CD4-positive, alpha-beta T cell treated with Interleukin-12 subunit alpha and Interleukin-12 subunit beta, for 1 hour (primary cell): ENCODE measurements around the gene RNF207.
A peak's percentile ranks its signal among the peaks of the same experiment; 100 is the strongest.

Source experiments
- DNase-seq: peaks from one replicate; pipeline ENCODE4 v3.0.0-alpha.2; 2020

RNF207 gene

DNA sequence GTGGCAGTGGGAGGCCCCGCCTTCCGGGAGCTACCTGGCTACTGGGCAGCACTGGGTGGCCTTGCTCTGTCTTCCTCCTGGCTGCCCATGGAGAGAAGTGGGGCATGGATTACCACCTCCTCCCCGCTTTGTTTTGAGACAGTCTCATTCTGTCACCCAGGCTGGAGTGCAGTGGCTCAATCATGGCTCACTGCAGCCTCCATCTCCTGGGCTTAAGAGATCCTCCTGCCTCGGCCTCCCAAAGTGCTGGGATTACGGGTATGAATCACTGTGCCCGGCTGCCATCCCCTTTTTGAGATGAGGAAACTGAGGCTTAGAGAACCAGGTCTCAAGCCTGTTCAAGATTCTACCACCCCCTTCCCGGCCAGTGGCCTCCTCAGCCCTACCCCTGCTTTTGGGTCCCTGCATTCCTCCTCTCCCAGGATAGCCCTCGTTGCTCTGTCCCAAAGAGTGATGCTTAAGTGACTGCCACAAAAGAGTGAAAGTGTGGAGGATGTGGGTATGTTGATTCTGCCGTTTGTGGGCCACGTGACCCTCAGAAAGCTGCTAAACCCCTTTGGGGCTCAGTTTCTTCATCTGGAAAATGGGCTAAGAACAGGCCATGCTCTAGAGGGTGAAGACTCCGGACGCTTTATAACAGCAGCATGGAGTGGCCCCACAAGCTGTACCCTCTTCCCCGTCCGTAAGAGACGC lies 45.9 kb downstream of the RNF207 start:
- no peak for DNase-seq

DNA sequence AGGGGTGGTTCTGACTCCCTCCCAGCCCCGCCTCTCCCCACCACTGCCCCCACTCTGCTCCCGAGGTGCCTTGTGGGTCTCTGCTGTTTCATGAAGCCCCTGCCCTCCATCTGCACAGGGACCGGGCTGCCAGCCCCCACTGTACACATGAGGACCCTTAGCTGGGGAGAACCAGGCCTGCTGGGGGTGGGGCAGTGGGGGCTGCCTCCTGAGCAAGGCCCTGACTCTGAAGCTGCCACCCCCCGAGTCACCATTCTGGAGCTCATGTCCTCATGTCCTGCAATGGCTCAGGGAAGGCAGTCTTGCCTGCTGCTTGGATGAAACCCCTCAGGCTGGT lies 46.4 kb downstream of the RNF207 start:
- DNase-seq, result no peak

DNA sequence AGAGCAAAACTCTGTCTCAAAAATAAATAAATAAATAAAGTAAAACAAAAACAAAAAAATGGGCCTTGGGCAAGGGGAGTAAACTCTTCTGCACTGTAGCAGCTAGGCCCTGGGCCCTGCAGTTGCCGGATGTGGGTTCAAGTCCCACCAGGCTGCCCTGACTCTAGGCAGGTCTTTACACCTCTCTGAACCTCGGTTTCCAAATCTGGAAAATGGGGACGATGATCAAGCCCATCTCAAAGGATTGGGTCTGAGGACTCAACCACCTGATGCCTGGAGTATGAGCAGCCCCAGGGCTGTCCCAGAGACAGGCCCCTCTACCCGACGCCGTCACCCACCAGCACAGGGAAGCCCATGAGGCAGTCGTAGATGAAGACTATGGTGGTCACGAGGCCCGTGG lies 47.5 kb downstream of the RNF207 start:
- no peak for DNase-seq

DNA sequence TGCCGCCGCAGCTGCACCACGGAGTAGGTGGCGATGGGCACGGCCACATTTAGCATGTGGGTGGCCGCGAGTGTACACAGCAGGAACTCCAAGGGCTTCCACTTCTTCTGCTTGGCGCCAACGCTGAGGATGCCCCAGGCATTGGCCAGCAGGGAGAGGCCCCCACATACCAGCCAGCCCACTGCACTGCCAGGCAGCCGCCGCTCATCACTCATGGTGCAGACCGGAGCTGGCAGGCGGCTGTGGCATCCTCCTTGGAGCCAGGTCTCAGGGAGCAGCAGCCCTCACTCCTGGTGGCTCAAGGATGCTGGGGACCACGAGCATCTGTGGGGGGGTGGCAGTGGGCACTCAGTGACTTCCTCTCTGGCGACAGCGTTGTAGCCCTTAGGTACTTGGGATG lies 48.8 kb downstream of the RNF207 start:
- no peak for DNase-seq

DNA sequence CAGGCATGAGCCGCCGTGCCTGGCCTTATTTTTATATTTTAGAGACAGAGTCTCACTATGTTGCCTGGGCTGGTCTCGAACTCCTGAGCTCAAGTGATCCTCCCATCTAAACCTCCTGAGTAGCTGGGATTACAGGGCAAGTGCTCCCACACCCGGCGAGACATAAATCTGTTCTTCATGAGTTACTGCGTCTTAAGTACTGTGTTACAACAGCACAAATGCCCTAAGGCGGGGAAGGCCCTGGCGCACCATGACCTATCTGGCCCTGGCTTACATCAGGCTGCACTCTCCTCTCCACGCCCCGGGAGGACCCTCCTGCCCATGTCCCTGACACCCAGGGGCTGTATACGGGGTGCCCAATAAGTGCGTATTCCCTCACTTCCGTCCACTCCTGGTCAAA lies 50.7 kb downstream of the RNF207 start:
- no peak for DNase-seq

DNA sequence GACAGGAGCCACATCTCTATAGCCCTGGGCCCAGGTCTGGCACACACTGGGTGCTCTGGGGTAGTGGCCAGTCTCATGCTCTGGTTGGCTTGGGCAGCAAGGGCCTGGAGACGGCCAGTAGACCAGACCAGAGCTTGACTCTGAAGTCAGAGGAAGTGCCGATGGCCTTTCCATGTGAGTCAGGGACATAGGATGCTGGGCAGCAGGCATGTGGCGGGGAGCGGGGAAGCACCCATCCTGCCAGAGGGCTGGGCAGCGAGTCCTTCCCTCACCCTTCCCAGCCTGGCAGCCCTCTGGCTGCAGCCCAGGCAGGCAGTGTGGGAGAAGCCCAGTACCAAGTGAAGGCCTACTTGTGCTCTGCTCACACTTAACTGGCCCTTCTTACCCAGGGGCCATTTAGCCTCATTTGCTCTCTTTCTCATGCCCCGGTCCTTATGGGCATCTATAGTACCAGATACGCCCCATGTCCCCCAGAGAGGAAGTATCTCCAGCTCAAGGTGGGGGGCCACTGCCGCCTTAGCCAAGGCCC lies 51.7 kb downstream of the RNF207 start:
- no peak for DNase-seq

DNA sequence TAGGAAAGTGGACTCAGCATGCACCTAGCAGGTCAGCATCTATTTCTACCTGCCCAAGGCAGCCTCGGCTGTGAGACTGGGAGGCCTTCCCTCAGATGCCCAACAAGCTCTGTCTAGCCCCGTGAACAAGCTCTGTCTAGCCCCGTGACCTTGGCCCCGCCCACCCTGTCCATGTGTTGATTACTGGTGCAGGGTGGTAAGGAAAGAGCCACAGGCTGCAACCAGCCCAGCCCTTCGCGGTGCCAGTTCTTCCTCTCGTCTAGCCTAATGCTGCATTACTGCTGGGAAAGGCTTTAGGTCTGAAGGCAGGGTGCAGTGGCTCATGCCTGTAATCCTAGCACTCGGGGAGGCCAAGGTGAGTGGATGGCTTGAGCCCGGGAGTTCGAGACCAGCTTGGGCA lies 52.8 kb downstream of the RNF207 start:
- DNase-seq, result no peak

DNA sequence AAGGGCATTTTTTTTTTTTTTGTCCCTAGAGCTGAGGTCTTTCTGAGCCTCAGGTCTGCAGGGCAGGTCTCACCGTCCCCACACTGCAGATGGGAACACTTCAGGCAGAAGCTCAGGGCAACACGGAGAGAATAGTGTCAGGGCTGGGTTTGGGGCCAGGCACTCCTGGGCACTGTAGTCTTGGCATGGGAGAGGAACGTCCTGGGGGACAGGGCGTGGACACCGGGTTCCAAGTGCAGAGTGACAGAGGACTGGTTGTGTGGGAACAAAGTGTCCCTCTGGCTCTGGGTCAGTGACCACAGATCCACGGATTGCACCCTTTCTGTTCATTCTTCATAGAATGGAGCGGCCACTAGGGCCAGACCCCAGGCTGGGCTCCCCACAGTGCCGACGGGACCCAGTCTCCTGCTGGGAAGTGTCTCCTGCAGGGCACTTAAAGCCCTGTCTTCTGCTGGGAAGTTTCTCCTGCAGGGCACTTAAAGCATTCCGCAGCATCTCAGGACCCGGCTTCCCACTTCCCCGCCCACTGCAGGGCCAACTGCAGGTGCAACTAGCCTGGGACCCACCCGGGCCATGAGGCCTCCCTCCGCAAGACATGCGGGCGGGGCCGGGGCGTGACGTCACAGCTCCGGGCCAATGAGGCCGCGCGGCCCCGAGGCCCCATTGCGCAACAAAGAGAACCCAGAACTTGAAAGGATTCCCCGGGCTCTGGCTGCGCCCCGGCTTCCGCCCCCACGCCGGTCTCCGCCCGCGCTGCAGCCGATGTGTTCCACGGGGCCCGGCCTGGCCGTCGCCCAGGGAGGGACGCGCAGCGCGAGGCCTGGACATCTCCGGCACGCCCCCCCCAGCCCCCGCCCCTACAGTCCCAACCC lies 53.8 kb downstream of the RNF207 start:
- peak; percentile 84 for DNase-seq

DNA sequence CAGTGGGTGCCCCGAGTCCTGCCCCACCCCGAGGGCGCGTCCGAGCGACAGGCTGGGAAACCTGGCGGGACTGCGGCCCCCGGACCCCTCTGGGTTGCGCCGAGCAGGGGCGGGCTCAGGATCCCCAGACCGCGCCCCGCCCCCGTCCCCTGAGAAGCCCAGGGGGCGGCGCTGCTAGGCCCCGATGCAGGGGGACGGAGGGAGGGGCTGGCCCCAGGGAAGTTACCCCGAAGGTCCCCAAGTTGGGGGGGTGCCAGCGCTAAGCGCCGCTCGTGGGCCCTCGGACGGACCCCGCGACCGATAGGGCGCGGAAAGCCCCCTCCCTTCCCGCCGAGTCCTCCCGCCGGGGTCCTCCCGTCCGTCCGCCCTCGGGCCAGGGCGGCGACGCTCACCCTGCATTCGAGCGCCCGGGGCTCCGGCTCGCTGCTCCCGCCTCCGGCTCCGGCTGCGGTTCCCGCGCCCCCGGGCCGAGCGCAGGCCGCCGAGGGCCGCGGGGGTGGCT lies 54.6 kb downstream of the RNF207 start:
- peak; percentile 9 for DNase-seq

DNA sequence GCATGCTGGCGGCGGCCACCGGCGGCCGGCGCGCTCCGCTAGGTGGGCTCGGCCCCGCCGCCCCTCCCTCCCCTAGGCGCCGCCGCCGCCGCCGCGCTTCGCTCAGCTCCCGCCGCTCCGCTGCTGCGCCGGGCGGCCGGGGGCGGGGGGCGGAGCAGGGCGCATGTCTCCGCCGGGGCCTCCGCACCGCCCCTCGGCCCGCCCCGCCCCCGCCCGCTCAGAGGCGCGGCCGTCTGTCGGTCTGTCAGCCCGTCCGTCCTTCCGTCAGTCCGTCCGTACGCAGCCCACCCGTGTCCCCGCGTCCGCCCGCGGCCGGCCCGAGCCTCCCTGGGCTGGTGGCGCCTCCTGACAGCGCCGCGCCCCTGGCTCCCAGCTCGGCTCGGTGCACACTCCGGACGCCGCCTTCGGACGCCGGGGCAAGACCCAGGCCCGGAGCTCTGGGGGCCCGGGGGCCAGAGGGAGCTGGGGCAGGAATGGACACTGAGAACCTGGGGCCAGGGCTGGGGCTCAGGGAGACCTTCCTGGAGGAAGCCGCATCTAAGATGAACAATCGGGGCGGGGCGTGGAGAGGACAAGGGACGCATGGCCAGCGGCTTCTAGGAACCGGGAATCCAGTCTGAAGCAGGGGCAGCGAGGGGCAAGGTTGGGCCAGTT lies 55.2 kb downstream of the RNF207 start, which contains the start of gene GPR153:
Gene GPR153, minus strand, starts transcription at position 138 of the 654 bp plus-strand sequence. CDS start 6,193 bp downstream, outside the sequence.
- peak; percentile 50 for DNase-seq

DNA sequence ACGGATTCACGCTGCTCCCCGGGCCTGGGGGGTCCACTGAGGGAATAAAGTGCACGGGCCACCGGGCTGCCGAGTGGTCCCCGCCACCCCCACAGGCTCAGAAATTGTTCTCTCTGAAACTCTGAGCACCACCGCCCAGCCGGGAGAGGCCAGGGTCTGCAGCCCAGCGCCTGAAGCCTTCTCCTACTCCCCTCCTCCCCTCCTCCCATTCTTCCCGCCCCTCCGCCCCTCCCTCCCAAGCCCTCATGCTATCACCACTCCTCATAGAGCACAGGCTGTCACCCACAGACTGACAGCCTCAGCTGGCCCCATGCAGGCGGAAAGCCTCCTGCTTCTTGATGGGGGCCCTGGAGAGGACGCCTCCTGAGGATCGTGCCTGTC lies 55.7 kb downstream of the RNF207 start:
- DNase-seq, result no peak

DNA sequence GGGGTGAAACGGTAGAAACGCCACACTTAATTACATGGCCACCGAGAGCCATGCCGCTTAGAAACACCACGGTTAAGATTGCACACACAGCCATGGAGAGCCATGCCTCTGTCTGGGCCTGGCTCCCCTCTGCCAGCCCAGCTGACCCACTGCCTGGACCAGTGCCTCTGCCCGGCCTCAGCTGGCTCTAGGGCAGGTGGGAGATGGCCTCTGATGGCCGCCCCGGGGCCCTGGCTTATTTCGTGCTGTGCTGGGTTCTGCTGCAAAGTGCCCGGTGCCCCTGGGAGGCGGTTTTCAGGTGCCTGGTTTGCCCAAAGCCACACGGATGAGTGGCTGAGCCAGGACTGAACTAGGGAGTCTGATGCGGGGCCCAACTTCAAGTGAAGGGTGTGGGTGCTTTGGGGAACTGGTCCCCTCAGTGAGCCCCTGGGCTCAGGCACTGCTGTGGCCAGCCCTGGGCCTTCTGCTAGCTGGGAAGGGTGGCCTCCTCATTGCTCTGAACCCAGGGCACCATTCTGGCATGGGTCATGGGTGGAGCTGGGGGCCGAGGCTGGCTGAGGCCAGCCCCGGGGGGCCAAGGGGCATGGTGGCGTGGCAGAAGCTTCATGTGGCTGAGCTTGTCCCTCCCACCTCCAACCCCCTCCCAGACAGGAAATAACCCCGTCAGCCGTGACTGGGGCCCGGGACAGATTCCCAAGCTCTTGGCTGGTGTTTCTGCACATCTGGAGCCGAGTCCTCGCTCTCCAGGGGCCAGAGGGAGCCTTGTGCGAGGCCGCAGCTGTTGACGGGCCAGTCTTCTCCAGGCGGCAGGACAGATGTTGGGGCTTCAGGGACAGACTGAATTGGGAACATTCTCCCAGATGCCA lies 56.9 kb downstream of the RNF207 start:
- no peak for DNase-seq

DNA sequence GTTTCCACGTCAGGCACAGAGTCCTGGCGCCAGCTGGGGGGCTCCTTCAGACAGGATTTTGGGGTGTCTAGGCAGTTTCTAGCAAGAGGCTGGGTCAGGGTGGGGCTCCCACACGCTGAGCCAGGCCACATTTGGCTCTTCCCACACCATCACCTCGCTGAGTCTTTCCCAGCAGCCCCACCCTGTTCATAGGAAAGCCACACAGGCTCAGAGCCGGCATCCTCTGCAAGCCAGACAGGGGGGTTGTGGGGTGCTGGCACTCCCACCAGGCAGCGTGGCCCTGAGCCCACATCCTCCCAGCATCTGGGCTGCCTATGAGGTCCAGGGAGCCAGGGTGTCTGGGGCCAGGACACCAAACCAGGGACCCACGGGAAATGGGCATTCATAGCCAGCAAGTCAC lies 57.8 kb downstream of the RNF207 start:
- DNase-seq, result no peak

DNA sequence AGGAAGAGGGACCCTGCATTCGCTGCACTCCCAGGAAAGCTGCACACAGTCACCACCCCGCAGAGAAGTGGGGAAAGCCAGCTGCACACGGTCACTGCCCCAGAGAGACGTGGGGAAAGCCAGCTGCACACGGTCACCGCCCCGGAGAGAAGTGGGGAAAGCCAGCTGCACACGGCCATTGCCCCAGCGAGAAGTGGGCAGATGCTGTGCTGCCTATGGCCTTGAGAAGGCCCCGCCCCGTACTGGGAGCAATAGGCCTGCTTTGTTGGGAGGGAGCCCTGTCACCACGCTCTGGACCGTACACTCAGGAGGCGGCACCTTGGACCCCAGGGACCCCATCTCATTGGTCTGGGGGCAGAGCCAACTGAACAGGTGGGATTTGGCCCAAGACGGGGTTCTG lies 59.2 kb downstream of the RNF207 start:
- no peak for DNase-seq

DNA sequence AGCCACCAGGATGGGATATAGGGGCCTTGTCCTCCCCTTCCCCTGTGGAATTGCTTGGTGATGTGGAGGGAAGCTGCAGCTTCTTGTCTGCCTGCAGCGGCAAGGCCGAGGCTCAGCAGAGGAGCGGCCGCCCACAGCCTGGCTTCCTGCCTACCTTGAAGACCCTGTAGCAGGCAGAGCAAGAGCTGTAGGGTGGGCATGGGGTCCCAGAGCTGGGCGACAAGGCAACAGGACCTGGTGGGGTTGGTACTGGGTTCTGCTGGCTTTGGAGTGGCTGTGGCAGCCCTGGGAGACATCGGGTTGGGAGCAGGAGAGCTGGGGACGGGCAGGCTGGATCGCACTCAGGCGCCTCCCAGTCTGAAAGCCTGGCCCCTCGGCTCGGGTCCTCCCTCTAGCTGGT lies 60.7 kb downstream of the RNF207 start:
- DNase-seq, result no peak

DNA sequence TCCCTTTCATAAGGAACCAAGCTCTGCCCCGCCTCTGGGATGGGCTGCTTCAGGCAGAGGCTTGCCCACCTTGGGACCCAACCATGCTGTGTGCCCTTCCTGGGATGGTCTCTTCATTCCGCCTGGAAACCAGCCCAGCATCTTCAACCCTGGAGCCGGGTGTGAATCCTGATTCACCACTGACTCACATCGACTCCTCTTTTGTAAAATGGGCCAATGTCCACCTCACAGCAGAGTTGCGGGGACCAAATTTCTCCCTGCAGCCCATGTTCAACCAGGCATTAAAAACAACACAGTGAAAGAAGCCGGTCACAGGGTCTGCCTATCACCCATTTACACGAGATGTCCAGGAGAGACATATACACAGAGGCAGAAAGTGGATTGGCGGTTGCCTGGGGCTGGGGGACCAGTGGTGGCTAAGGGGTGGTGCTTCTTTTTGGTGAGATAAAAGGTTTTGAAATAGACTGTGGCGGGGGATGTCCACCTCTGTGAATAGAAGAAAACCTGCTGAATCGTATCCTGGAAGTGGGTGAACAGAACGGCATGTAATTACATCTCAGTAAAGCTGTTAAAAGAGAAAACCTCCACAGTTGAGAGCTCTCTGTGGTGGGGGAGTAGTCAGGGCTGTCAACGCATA lies 61.9 kb downstream of the RNF207 start:
- DNase-seq, result no peak

DNA sequence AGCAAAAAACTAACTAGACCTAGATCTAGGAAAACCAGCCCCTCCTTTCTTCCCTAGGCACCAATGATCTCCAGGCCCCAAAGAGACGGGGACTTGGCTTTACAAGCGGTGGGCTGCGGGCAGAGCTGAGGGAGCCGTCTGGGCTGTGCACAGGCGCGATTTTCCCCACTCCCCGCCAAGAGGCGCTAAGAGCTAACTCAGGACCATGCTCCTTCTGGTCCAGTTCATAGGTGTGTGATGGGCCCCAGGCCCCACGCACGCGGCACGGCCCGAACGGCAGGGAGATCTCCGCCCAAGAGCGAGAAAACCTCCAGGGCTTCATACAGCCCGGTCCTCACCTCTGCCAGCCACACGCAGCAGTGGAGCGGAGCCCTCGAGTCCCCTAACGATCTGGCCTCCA lies 62.5 kb downstream of the RNF207 start:
- no peak for DNase-seq

DNA sequence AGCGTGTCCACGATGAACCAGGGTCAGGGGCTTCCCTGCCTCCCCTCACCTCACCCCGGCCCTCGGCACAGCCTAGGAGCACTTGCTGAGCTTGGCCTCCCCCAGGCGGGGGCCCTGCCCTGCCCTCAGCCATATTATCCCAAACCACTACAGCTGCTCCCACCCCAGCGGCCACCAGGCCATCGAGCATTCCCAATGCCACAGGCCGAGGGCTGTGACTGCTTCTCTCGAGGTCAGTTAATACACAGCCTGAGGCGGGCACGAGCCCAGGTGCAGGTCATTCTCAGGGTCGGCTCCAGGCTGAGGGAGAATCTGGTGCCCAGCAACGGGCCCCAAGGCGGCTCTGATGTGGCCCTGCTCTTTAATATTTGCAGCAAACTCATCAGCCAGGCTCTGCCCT lies 63.4 kb downstream of the RNF207 start:
- no peak for DNase-seq

DNA sequence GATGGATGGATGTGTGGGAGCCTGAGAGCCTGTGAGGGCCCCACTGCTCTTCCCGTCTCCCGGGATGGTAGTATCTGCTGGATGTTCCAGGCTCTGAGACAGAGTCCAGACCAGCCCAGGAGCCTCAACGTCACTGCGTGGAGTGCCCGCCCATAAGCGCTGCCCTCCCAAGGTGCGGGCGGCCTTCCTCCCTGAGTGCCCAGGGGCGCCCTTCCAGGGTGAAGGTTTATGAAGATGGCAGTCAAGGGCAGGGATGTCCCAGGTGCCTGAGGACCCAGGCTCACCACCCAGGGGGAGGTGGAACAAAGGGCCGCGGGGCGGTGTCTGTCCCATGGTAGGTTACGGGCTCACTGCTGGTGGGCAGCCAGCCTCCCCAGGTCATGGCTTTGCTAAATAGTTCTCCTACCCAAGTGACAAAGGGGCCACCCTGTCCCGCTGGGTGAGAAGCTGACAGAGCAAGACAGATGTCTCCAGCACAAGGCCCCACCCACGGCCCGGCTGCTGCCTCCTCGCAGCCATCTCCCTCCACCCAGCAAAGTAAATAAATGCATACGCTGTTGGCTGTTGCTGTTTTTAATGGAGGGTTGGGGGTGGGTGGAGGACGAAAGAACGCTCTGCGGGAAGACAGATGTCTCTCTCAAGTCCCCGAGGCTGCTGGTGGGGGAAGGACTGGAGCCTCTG lies 63.9 kb downstream of the RNF207 start:
- no peak for DNase-seq

DNA sequence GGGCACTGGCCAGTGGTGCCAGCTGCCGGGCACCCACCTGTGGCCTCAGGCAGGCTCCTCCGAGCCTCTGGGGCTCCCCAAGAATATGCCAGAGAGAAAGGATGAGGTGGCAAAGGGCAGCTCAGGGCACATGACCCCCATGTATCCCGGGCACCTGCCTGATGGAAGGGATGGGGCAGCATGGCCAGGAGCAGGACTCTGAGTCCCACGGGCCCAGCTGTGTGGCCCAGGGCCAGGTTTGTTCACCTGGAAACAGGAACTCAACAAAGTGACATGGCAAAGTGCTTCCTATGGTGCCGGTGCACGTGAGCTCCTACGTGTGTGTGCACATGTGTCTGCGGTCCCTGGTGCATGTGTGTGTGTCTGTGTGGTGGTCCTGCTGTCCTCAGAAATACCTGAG lies 64.5 kb downstream of the RNF207 start:
- DNase-seq, result no peak
